OCI-LY7 (cell line): Measurements from ENCODE around the gene KHDRBS2.

Experiments
- CTCF ChIP-seq: fragments of 200-600 bp; sonication (generic); conservative IDR thresholded peaks from 2 replicates; pipeline ENCODE4 v1.5.1; 2014; ENCODE audit warnings: mild to moderate bottlenecking, antibody characterized with exemption, low read length, moderate library complexity, mixed read lengths
- EZH2phosphoT487 ChIP-seq: fragments of 200-600 bp; sonication (generic); IDR thresholded peaks from 2 replicates; pipeline ENCODE4 v1.6.1; 2018; ENCODE audit warnings: low read depth, borderline replicate concordance, mild to moderate bottlenecking, mixed run types, antibody characterized with exemption, low read length, moderate library complexity, mixed read lengths

GRCh38 chr6:61711849-61712248, 574.2 kb downstream of the KHDRBS2 start:
- TF ChIP-seq CTCF (no peak), EZH2phosphoT487 (no peak)
